HuH-7 (cell line): ENCODE measurements around the gene LBX2.

ENCODE experiments used
- DNase-seq: peaks from one replicate; pipeline ENCODE4 v3.0.0; 2011; ENCODE audit warnings: low spot score

The LBX2 gene

GRCh38 chr2:74525717-74526648 lies 26.6 kb upstream of the LBX2 start, which contains the start of gene DQX1:
Gene DQX1, minus strand, starts transcription at chr2:74526231. Its CDS starts 502 bp downstream, at chr2:74525729.
- peak; percentile 51 for DNase-seq

- DNase-seq: no peak
Observed at GRCh38 chr2:74524955-74525716, 25.7 kb upstream of the LBX2 start.

GRCh38 chr2:74524005-74524404 lies 24.6 kb upstream of the LBX2 start:
- no peak for DNase-seq

- no peak for DNase-seq
Observed at GRCh38 chr2:74522516-74522915, 23.1 kb upstream of the LBX2 start.

GRCh38 chr2:74516650-74517049 lies 17.2 kb upstream of the LBX2 start:
- no peak for DNase-seq

GRCh38 chr2:74515981-74516633 lies 16.7 kb upstream of the LBX2 start:
- DNase-seq: no peak

GRCh38 chr2:74515271-74515980 lies 16.0 kb upstream of the LBX2 start:
- no peak for DNase-seq

GRCh38 chr2:74514368-74515270 lies 15.2 kb upstream of the LBX2 start, which contains the start of gene TLX2:
Gene TLX2, plus strand, starts transcription at chr2:74514450. Its CDS starts 357 bp downstream, at chr2:74514807.
- DNase-seq: no peak

GRCh38 chr2:74513605-74514367 lies 14.4 kb upstream of the LBX2 start:
- DNase-seq: no peak

GRCh38 chr2:74512744-74513604 lies 13.6 kb upstream of the LBX2 start:
- no peak for DNase-seq

GRCh38 chr2:74511104-74511989 lies 11.9 kb upstream of the LBX2 start:
- DNase-seq: no peak

GRCh38 chr2:74510272-74510671 lies 10.9 kb upstream of the LBX2 start:
- no peak for DNase-seq

- DNase-seq: no peak
Observed at GRCh38 chr2:74507926-74508520, 8.6 kb upstream of the LBX2 start.

- peak; percentile 93 for DNase-seq
Observed at GRCh38 chr2:74507145-74507925, 7.9 kb upstream of the LBX2 start, which contains the start of gene PCGF1. Gene PCGF1, minus strand, starts transcription at chr2:74507695. Its CDS starts 27 bp downstream, at chr2:74507668.

- DNase-seq: no peak
Observed at GRCh38 chr2:74505448-74506246, 6.2 kb upstream of the LBX2 start.

- DNase-seq: no peak
Observed at GRCh38 chr2:74504591-74504990, 5.2 kb upstream of the LBX2 start.
